Colonic mucosa (tissue), 4 donors: Measurements from ENCODE around the gene AK2. TPM values are rescaled to one million over a fixed set of nuclear protein-coding genes. Genes with fewer than 3 reads are reported as not detected.
"Not testable (repeated sequence)": the region's sequence is repeated elsewhere in the genome, so short reads cannot be mapped to it uniquely, and the experiment has no call there.

Experiments
- DNase-seq: peaks from one replicate; pipeline ENCODE4 v3.0.0-alpha.2; 2020
- H3K27ac ChIP-seq: fragments of 200-600 bp; one replicate; pipeline ENCODE4 v1.8.0; 2021
- H3K27me3 ChIP-seq: fragments of 200-600 bp; one replicate; pipeline ENCODE4 v1.8.0; 2021
- H3K36me3 ChIP-seq: fragments of 200-600 bp; one replicate; pipeline ENCODE4 v1.8.0; 2021
- H3K4me1 ChIP-seq: fragments of 200-600 bp; one replicate; pipeline ENCODE4 v1.8.0; 2021; ENCODE audit warnings: mild to moderate bottlenecking
- H3K4me3 ChIP-seq: fragments of 200-600 bp; one replicate; pipeline ENCODE4 v1.8.0; 2021
- H3K9ac ChIP-seq, 2 donors: one replicate each; pipeline ENCODE4 v1.7.0; 2013; ENCODE audit warnings: control low read depth in 2 of 2, low read depth in 2 of 2, low read length in 2 of 2
- H3K9me3 ChIP-seq: fragments of 200-600 bp; one replicate; pipeline ENCODE4 v1.8.0; 2021
- CTCF ChIP-seq: fragments of 200-600 bp; IDR thresholded peaks from one replicate; pipeline ENCODE4 v1.8.0; 2022; ENCODE audit warnings: antibody characterized with exemption, mild to moderate bottlenecking
- intact Hi-C: fragments of 100-400 bp; cut with DNase I; formaldehyde crosslinking; loops from one replicate; pipeline ENCODE4 v1.14.1; 2022
- total RNA-seq, 2 donors: library from RNA; stranded (reverse); fragmentation: NEBNext Ultra II Directional in 1 of 2; extraction: Animal tissue kit (Norgen Biotek cat#: 25700) in 1 of 2; gene quantifications; one replicate each; pipeline ENCODE4 v1.2.1, GENCODE V29; 2021
- donor health status: healthy.
- donor health status: DM: no; HTN: no; CAD: no.
- donor health status: DM: no; HTN: no; CAD: no.

Gene AK2
- total RNA-seq, 2 donors from 2014 or later: 206 to 243 TPM

GRCh38 chr1:32977546-32978087 lies 59.1 kb downstream of the AK2 start:
- no peak overlapping the region for H3K4me3 ChIP-seq
- no peak overlapping the region for H3K27ac ChIP-seq
- peaks cover 12% of the 10 kb centered on the region for H3K4me1 ChIP-seq
- no peak for TF ChIP-seq CTCF
- no peaks in the 10 kb centered on the region for H3K9me3 ChIP-seq
- no peak for DNase-seq
- H3K9ac ChIP-seq: no peak overlapping the region
- no peaks in the 10 kb centered on the region for H3K36me3 ChIP-seq
- intact Hi-C loops: no loop called here
- H3K27me3 ChIP-seq: no peaks in the 10 kb centered on the region

- DNase-seq, intact Hi-C loops, H3K4me3 ChIP-seq, H3K36me3 ChIP-seq, H3K4me1 ChIP-seq, H3K9ac ChIP-seq, H3K27ac ChIP-seq, H3K9me3 ChIP-seq, H3K27me3 ChIP-seq: not testable (repeated sequence)
These were observed 61.6 kb downstream of the AK2 start for GRCh38 chr1:32975055-32975454.

- H3K36me3 ChIP-seq, H3K27ac ChIP-seq, H3K4me1 ChIP-seq, H3K9me3 ChIP-seq, intact Hi-C loops, H3K27me3 ChIP-seq, DNase-seq, H3K9ac ChIP-seq: not testable (repeated sequence)
- H3K4me3 ChIP-seq: peak overlapping the region; percentile 49
These were observed 63.2 kb downstream of the AK2 start for GRCh38 chr1:32973458-32973857.

DNA sequence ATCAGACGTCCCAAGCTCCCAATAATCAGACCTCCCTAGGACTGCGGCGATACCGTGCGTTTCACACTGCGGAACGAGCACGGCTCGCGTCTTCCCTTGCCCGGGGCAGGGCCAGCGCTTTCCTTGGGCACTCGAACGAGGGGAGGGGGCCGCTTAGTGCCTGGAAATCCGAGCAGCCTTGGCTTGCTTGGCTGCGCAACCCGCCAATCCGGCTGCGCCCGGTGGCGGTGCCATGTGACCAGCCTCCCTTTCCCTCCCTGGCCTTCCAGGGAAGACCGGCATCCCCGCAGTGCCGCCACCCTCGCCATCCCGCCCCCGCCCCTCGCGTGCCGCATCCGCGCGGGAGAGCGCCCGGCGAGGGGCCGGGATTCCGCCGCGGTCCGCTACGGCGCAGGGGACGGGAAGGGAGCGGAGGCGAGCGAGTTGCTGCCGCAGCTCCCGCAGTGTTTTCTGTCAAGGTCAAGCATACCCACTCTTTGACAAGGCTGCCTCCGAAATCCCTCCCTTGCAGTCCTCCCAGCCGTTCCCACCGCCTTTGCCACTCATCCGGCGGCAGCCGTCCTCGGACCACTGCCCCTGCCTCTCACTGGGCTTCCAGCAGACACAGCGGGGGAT lies 63.8 kb downstream of the AK2 start:
- Histone ChIP-seq H3K36me3 (no peaks in the 10 kb centered on the region), H3K4me3 (peak overlapping the region; percentile 49), H3K27ac (no peak overlapping the region), H3K9ac (peak overlapping the region; percentile 47 to 58), H3K27me3 (no peaks in the 10 kb centered on the region), H3K9me3 (no peaks in the 10 kb centered on the region), H3K4me1 (no peaks in the 10 kb centered on the region)
- peak; percentile 69 for DNase-seq
- TF ChIP-seq CTCF: no peak
- intact Hi-C loops: no loop called here

DNA sequence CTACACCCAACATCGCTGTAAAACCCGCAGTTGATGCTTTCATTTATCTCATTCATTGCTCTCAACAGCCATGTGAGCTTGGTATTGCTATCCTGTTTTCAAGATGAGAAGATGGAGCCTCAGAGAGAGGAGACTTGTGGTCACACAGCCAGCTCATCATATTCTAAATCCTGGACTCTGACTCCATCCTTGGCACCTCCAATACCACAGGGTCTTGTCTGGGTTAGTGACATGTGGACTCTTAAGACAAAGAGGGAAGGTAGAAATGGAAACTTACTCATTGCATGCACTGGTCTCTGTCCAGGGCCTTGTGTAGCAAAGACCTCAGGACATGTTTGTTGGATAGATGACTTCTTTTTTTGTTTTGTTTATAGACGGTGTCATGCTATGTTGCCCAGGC lies 65.1 kb downstream of the AK2 start:
- intact Hi-C loops: no loop called here
- H3K9me3 ChIP-seq: no peaks in the 10 kb centered on the region
- no peak overlapping the region for H3K27ac ChIP-seq
- no peak overlapping the region for H3K9ac ChIP-seq
- no peaks in the 10 kb centered on the region for H3K27me3 ChIP-seq
- DNase-seq: no peak
- H3K4me3 ChIP-seq: no peak overlapping the region
- no peaks in the 10 kb centered on the region for H3K36me3 ChIP-seq
- H3K4me1 ChIP-seq: no peaks in the 10 kb centered on the region
- TF ChIP-seq CTCF: no peak

GRCh38 chr1:32971156-32971555 lies 65.5 kb downstream of the AK2 start:
- no peak overlapping the region for H3K27ac ChIP-seq
- no peak for TF ChIP-seq CTCF
- intact Hi-C loops: no loop called here
- DNase-seq: no peak
- no peaks in the 10 kb centered on the region for H3K27me3 ChIP-seq
- H3K4me3 ChIP-seq: no peak overlapping the region
- H3K36me3 ChIP-seq: no peaks in the 10 kb centered on the region
- no peaks in the 10 kb centered on the region for H3K9me3 ChIP-seq
- no peaks in the 10 kb centered on the region for H3K4me1 ChIP-seq
- no peak overlapping the region for H3K9ac ChIP-seq
